ENCODE data around the gene VENTX.
"Not testable (repeated sequence)": the region's sequence is repeated elsewhere in the genome, so short reads cannot be mapped to it uniquely, and the experiment has no call there.

VENTX gene

DNA sequence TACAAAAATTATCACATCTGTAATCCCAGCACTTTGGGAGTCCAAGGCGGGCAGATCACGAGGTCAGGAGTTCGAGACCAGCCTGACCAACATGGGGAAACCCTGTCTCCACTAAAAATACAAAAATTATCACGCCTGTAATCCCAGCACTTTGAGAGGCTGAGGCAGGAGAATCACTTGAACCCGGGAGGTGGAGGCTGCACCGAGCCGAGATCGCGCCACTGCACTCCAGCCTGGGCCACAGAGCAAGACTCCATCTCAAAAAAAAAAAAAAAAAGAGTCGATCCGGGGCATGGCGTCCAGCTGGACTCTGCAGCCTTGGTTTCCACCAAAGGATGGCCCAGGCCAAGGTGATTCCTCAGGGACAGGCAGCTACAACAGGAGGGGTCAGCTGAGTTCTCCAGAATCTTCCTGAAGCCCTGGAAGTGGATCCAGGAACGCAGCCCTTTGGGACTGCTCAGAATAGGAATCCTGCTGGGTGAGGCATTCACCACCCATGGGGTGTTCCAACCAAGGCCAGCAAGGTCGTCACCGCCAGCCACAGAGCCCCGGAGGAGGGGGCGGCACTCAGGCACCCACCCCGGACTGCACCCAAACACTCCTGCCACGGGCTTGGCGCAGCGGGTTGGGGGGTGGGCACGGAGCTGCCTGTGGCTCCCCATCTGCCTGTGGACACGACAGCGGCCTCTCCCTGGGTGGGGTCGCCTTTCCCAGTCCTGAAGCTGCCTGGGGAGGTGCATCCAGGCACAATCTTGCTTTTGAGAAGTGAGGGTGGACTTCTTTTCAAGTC lies 19.7 kb upstream of the VENTX start:
- TF ChIP-seq, protein P1, sequence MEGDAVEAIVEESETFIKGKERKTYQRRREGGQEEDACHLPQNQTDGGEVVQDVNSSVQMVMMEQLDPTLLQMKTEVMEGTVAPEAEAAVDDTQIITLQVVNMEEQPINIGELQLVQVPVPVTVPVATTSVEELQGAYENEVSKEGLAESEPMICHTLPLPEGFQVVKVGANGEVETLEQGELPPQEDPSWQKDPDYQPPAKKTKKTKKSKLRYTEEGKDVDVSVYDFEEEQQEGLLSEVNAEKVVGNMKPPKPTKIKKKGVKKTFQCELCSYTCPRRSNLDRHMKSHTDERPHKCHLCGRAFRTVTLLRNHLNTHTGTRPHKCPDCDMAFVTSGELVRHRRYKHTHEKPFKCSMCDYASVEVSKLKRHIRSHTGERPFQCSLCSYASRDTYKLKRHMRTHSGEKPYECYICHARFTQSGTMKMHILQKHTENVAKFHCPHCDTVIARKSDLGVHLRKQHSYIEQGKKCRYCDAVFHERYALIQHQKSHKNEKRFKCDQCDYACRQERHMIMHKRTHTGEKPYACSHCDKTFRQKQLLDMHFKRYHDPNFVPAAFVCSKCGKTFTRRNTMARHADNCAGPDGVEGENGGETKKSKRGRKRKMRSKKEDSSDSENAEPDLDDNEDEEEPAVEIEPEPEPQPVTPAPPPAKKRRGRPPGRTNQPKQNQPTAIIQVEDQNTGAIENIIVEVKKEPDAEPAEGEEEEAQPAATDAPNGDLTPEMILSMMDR (IDR thresholded peaks at IDR 0.05; ENCODE audit: low read depth, low read length): no peak
- H3K4me3 ChIP-seq (ENCODE audit: low read depth, low read length): no peak overlapping the region

DNA sequence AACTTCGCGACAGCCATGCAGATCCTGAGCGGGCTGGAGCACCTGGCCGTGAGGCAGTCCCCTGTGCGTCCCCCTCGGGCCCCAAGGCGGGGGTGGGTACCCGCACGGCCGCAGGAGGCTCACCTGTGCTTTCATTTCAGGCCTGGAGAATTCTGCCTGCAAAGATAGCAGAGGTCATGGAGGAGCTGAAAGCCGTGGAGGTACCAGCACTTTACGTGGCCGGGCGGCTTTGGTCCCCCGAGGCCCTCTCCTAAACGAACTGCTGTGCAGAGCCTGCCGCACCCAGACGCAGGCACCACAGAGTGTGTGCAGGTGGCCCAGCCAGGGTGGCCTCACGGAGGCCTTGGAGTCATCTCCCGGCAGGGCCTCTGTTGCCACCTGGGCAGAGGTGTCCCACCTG lies 18.8 kb upstream of the VENTX start:
- TF ChIP-seq, protein P1 (IDR thresholded peaks at IDR 0.05; ENCODE audit: low read depth, low read length): no peak
- no peak overlapping the region for H3K4me3 ChIP-seq (ENCODE audit: low read depth, low read length)

DNA sequence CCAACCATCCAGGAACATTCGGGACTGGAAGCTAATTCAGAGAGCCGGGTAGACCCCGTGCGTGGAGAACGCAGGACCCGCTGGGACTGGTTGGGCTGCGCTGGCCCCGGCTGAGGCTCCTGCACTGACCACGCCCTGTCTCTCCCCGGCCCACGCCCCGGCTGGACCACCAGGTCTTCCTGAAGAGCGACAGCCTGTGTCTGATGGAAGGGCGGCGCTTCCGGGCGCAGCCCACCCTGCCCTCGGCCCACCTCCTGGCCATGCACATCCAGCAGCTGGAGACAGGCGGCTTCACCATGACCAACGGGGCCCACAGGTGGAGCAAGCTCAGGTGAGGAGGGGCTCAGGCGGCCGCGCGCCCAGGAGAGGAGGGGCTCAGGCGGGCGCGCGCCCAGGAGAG lies 17.9 kb upstream of the VENTX start:
- no peak overlapping the region for H3K4me3 ChIP-seq (ENCODE audit: low read depth, low read length)
- TF ChIP-seq, protein P1 (IDR thresholded peaks at IDR 0.05; ENCODE audit: low read depth, low read length): no peak

DNA sequence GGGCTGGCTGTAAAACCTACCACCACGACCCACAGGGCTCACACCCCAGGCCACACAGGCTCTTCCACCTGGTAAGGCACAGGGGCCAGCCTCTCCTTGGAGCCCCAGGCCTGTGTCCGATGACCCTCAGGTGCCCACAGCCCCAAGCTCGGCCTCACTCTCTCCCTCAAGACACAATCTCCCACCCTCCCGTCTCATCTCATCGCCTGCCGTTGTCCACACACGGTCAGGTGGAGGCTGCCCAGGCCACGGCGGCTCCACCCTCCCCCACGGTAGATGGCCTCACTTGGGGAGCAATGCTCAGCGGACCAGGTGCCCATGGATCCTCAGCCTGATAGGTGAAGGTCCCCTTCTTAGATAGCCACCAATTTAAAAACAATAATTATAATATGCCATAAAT lies 16.3 kb upstream of the VENTX start:
- TF ChIP-seq, protein P1 (IDR thresholded peaks at IDR 0.05; ENCODE audit: low read depth, low read length): no peak

DNA sequence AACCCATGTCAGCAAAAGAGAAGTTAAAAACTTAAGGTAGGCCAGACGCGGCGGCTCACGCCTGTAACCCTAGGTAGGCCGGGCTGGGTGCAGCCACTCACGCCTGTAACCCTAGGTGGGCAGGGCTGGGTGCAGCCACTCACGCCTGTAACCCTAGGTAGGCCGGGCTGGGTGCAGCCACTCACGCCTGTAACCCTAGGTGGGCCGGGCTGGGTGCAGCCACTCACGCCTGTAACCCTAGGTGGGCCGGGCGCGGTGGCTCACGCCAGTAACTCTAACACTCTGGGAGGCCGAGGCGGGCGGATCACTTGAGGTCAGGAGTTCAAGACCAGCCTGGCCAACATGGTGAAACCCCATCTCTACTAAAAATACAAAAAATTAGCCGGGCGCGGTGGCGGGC lies 15.9 kb upstream of the VENTX start:
- not testable (repeated sequence) for H3K4me3 ChIP-seq (ENCODE audit: low read depth, low read length)

More for the DNA sequence above, 16.3 kb upstream of the VENTX start:
- no peak overlapping the region for H3K4me3 ChIP-seq (ENCODE audit: low read depth, low read length)

DNA sequence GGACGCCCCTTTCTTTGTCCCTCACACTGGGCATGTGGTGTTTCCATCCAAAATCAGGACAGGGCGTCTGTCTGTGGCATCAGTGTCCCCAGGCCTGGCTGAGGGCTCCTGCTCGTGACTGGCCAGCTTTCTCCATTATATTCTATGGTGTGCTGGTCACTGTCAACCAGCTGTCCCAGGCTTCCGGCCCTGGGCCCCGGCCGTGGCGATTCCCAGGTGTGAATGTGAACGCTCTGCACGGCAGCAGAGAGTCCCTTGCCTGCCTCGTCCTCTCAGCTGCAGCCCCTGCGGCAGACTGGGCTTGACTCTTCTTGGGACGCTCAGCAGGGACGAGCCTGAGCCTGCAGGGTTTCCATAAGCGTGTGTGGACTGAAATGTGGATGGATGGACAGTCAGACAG lies 13.6 kb upstream of the VENTX start:
- H3K4me3 ChIP-seq (ENCODE audit: low read depth, low read length): no peak overlapping the region
- TF ChIP-seq, protein P1 (IDR thresholded peaks at IDR 0.05; ENCODE audit: low read depth, low read length): no peak

DNA sequence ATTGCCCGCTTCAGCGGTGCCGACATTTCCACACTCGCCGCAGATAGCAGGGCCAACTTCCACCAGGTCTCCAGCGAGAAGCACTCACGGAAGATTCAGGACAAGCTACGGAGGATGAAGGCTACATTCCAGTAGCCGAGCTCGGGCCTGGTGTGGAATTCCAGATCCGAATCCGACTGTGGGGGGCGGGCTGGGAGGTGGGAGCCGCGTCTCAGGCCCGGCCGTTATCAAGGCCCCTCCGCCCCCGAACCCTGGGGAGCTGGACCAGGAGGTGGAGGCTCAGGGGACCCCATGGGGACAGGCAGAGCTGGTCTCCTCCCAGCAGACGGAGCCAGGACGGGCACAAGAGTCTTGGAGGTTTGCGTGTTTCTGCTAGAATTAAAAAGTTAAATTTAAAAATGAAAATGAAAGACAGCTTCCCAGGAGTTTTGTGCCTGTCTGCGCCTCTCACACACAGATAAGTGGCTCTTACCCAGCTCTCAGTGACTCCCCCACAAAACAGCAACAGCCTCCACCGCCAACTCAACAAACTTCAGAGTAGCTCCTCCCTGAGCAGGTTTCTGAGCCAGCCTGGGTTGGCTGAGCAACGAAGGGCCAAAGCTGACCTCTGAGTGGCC lies 12.8 kb upstream of the VENTX start:
- TF ChIP-seq, protein P1 (IDR thresholded peaks at IDR 0.05; ENCODE audit: low read depth, low read length): no peak

More for the DNA sequence above, 12.8 kb upstream of the VENTX start:
- no peak overlapping the region for H3K4me3 ChIP-seq (ENCODE audit: low read depth, low read length)

Measured in WI38 (cell line).